Measurements from ENCODE around the gene CISH. TPM values are rescaled to one million over a fixed set of nuclear protein-coding genes. Genes with fewer than 3 reads are reported as not detected.

CISH gene
- total and polyA plus RNA-seq, 7 experiments from 2014 or later = 10.9 to 486 (median 47.5) TPM

DNA sequence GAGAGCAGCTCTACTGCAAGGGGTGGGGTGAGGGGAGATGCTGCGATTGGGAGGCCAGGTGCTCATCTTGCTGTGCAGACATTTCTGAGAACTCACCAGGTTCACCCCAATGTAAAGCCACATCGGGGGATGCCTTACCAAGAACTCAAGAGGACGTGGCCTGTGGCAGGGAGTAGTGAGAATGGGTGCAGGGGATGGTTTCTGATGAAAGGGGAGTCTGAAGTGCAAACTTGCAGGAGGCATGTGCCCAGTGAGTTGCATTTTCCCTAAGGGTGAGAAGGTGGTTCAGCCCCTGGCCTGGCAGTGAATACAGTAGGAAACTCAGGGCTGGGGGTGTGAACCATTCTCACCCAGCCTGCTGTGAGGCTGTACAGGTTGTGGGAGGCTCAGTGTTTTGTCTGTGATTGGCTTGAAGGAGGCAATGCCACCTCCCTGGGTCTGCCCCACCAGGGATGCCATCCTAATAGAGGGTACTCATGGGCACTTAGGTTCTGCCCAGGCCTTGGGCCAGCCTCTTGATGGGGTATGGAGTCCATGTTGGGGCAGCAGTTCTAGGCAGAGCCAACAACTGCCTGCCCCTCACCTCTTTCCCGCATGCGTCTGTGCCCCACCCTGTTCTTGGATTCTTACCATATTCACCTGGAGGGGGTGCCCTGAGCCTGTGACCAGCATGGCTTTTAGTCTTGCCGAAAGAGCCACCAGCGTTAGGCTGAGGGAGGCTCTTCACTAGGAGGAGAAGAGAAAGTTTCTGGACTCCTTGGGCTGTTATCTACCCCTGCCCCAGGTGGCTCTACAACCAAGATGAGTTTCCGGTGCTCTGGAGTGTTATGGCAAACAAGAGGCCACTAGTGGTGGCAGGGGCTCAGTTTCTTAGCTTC is 37.8 kb downstream of the CISH start:
- CTCF ChIA-PET = interaction anchor here (0.6 to 20.2 kb wide), 8 partner anchors 8 to 398 kb away, joined by 3 to 578 read pairs (median 14); partner anchors contain the start of genes CISH and MAPKAPK3
- intact Hi-C loops (cut with micrococcal nuclease) = loop anchor here in 1 of 2 donors (1.0 to 5.0 kb wide), 5 partner anchors 17 to 398 kb away; partner anchors contain the start of gene RASSF1

DNA sequence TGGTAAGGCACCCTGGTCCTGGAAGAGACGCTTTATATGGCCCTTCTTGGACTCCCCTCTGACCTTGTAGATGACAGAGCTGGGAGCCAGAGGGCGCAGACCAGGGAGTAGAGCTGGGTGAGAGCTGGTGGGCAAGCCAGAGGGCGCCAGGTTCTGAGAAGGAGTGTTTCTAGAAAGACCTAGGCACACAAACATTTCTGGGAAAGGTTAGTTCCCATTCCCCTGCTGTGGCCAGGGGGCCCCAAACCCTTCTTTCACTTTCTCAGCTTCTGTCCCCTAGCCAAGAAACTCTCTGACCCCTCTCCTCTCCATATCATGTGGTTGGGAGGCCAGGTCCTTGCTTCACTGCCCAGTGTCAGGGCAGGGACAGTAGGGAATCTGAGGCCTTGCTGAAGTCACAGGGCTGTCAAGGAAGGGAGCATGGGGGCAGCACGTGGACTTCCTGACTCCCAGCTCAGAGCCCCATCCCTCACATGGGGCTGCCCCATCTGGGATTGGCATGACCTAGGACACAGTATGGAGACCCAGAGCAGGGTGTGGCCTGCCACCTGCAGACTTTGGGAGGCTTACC is 38.7 kb downstream of the CISH start:
- POLR2A ChIA-PET = interaction anchor here (0.6 to 21.2 kb wide), 4 partner anchors 17 to 579 kb away, joined by 3 to 730 read pairs (median 66); partner anchors contain the start of genes CISH and MAPKAPK3

More for the DNA sequence above, 37.8 kb downstream of the CISH start:
- H3K36me3 ChIP-seq (ENCODE audit: control insufficient read depth in 2 of 3, insufficient read depth in 3 of 3, low read length in 3 of 3) = peaks cover 0 to 25% (median 4%) of the 10 kb centered on the region in 3 experiments
- H3K9me3 ChIP-seq (ENCODE audit: control insufficient read depth in 2 of 3, low read length in 3 of 3) = no peaks in the 10 kb centered on the region
- Mint-ChIP-seq H3K27me3 (no peaks in the 10 kb centered on the region), H3K36me3 (peaks cover 0 to 54% (median under 1%) of the 10 kb centered on the region in 5 donors), H3K9me3 (no peaks in the 10 kb centered on the region), H3K4me3 (peak overlapping the region; percentile 53 to 99 (median 72)), H3K4me1 (peaks cover 16 to 78% (median 57%) of the 10 kb centered on the region in 7 donors), H3K27ac (peak overlapping the region; percentile 65 to 93 (median 89))
- no peak overlapping the region for H3K4me3 ChIP-seq (ENCODE audit: low read length)
- peaks cover 56 to 65% of the 10 kb centered on the region in 2 donors for H3K4me1 ChIP-seq (ENCODE audit: control insufficient read depth in 2 of 2, insufficient read depth in 2 of 2, low read length in 2 of 2)
- POLR2A ChIA-PET = interaction anchor here (0.7 to 21.2 kb wide), 4 partner anchors 16 to 35 kb away, joined by 3 to 730 read pairs (median 104); partner anchors contain the start of genes CISH and MAPKAPK3
- DNase-seq (peak in 6 of 9 donors; percentile 20 to 76 (median 26)), ATAC-seq (no peak)
- no peaks in the 10 kb centered on the region for H3K27me3 ChIP-seq (ENCODE audit: control insufficient read depth in 2 of 2, insufficient read depth in 2 of 2, low read length in 2 of 2)
- H3K27ac ChIP-seq (ENCODE audit: low read depth, low read length) = peak overlapping the region; percentile 63

GRCh38 chr3:50572158-50572557 is 39.4 kb downstream of the CISH start:
- Mint-ChIP-seq H3K4me1 (peaks cover 22 to 79% (median 65%) of the 10 kb centered on the region in 7 donors), H3K9me3 (no peaks in the 10 kb centered on the region), H3K36me3 (peaks cover 0 to 42% (median 0%) of the 10 kb centered on the region in 5 donors), H3K4me3 (peak overlapping the region; percentile 51 to 99 (median 75)), H3K27ac (peak overlapping the region; percentile 75 to 94 (median 89)), H3K27me3 (no peaks in the 10 kb centered on the region)
- intact Hi-C loops (cut with micrococcal nuclease) = loop anchor here (1.0 to 5.0 kb wide), 9 partner anchors 19 to 813 kb away; partner anchors contain the start of genes MANF (in 1 of the 2) and RASSF1 (in 1 of the 2)
- ATAC-seq (peak; percentile 47), DNase-seq (peak; percentile 69 to 83 (median 79))
- Histone ChIP-seq H3K4me3 (ENCODE audit: low read length) (peak overlapping the region; percentile 15), H3K9me3 (ENCODE audit: control insufficient read depth in 2 of 3, low read length in 3 of 3) (no peaks in the 10 kb centered on the region), H3K27ac (ENCODE audit: low read depth, low read length) (peak overlapping the region; percentile 63), H3K36me3 (ENCODE audit: control insufficient read depth in 2 of 3, insufficient read depth in 3 of 3, low read length in 3 of 3) (peaks cover 0 to 9% (median 0%) of the 10 kb centered on the region in 3 experiments), H3K27me3 (ENCODE audit: control insufficient read depth in 2 of 2, insufficient read depth in 2 of 2, low read length in 2 of 2) (no peaks in the 10 kb centered on the region), H3K4me1 (ENCODE audit: control insufficient read depth in 2 of 2, insufficient read depth in 2 of 2, low read length in 2 of 2) (peaks cover 64 to 71% of the 10 kb centered on the region in 2 donors)
- CTCF ChIA-PET = interaction anchor here (0.7 to 20.2 kb wide), 8 partner anchors 10 to 399 kb away, joined by 3 to 578 read pairs (median 14); partner anchors contain the start of genes CISH and MAPKAPK3
- POLR2A ChIA-PET = interaction anchor here (1.0 to 21.2 kb wide), 4 partner anchors 9 to 55 kb away, joined by 3 to 730 read pairs (median 67); partner anchors contain the start of genes CISH and MAPKAPK3

More for the DNA sequence above, 38.7 kb downstream of the CISH start:
- CTCF ChIA-PET = interaction anchor here (0.5 to 20.2 kb wide), 10 partner anchors 9 to 398 kb away, joined by 3 to 578 read pairs (median 9); partner anchors contain the start of genes CISH and MAPKAPK3
- Mint-ChIP-seq H3K4me3 (peak overlapping the region in 9 of 10 donors; percentile 33 to 99 (median 75)), H3K27me3 (no peaks in the 10 kb centered on the region), H3K36me3 (peaks cover 0 to 49% (median 0%) of the 10 kb centered on the region in 5 donors), H3K9me3 (no peaks in the 10 kb centered on the region), H3K27ac (peak overlapping the region; percentile 65 to 93 (median 89)), H3K4me1 (peaks cover 18 to 78% (median 61%) of the 10 kb centered on the region in 7 donors)
- Histone ChIP-seq H3K4me1 (ENCODE audit: control insufficient read depth in 2 of 2, insufficient read depth in 2 of 2, low read length in 2 of 2) (peaks cover 61 to 67% of the 10 kb centered on the region in 2 donors), H3K27ac (ENCODE audit: low read depth, low read length) (peak overlapping the region; percentile 63), H3K27me3 (ENCODE audit: control insufficient read depth in 2 of 2, insufficient read depth in 2 of 2, low read length in 2 of 2) (no peaks in the 10 kb centered on the region), H3K9me3 (ENCODE audit: control insufficient read depth in 2 of 3, low read length in 3 of 3) (no peaks in the 10 kb centered on the region), H3K36me3 (ENCODE audit: control insufficient read depth in 2 of 3, insufficient read depth in 3 of 3, low read length in 3 of 3) (peaks cover 0 to 16% (median 2%) of the 10 kb centered on the region in 3 experiments), H3K4me3 (ENCODE audit: low read length) (peak overlapping the region; percentile 15)
- intact Hi-C loops (cut with micrococcal nuclease) = loop anchor here (1.0 to 5.0 kb wide), 10 partner anchors 18 to 812 kb away; partner anchors contain the start of genes MANF (in 1 of the 2) and RASSF1 (in 1 of the 2)
- ATAC-seq (no peak), DNase-seq (peak in 1 of 9 donors; percentile 52)

- ATAC-seq (no peak), DNase-seq (no peak)
- H3K4me1 ChIP-seq (ENCODE audit: control insufficient read depth in 2 of 2, insufficient read depth in 2 of 2, low read length in 2 of 2) = peaks cover 69 to 77% of the 10 kb centered on the region in 2 donors
- Mint-ChIP-seq H3K4me1 (peaks cover 25 to 83% (median 72%) of the 10 kb centered on the region in 7 donors), H3K36me3 (peaks cover 0 to 38% (median 0%) of the 10 kb centered on the region in 5 donors), H3K27ac (peak overlapping the region in 4 of 9 donors; percentile 91 to 98 (median 93)), H3K4me3 (peak overlapping the region in 7 of 10 donors; percentile 5 to 99 (median 75)), H3K9me3 (no peaks in the 10 kb centered on the region), H3K27me3 (no peaks in the 10 kb centered on the region)
- H3K4me3 ChIP-seq (ENCODE audit: low read length) = no peak overlapping the region
- intact Hi-C loops (cut with micrococcal nuclease) = loop anchor here in 1 of 2 donors (5.0 kb wide), 2 partner anchors 106 to 401 kb away; no protein-coding TSS in a partner anchor
- ChIA-PET CTCF (interaction anchor here (1.7 to 20.2 kb wide), 7 partner anchors 10 to 102 kb away, joined by 5 to 578 read pairs (median 15); partner anchors contain the start of genes CISH and MAPKAPK3), POLR2A (interaction anchor here (1.0 to 21.2 kb wide), 6 partner anchors 9 to 221 kb away, joined by 3 to 730 read pairs (median 12); partner anchors contain the start of genes CISH, CYB561D2, MAPKAPK3 and NPRL2)
- no peaks in the 10 kb centered on the region for H3K27me3 ChIP-seq (ENCODE audit: control insufficient read depth in 2 of 2, insufficient read depth in 2 of 2, low read length in 2 of 2)
- no peak overlapping the region for H3K27ac ChIP-seq (ENCODE audit: low read depth, low read length)
- no peaks in the 10 kb centered on the region for H3K9me3 ChIP-seq (ENCODE audit: control insufficient read depth in 2 of 3, low read length in 3 of 3)
- H3K36me3 ChIP-seq (ENCODE audit: control insufficient read depth in 2 of 3, insufficient read depth in 3 of 3, low read length in 3 of 3) = peaks cover 0 to 3% (median 0%) of the 10 kb centered on the region in 3 experiments
Measured at GRCh38 chr3:50571486-50571885, 40.1 kb downstream of the CISH start.

DNA sequence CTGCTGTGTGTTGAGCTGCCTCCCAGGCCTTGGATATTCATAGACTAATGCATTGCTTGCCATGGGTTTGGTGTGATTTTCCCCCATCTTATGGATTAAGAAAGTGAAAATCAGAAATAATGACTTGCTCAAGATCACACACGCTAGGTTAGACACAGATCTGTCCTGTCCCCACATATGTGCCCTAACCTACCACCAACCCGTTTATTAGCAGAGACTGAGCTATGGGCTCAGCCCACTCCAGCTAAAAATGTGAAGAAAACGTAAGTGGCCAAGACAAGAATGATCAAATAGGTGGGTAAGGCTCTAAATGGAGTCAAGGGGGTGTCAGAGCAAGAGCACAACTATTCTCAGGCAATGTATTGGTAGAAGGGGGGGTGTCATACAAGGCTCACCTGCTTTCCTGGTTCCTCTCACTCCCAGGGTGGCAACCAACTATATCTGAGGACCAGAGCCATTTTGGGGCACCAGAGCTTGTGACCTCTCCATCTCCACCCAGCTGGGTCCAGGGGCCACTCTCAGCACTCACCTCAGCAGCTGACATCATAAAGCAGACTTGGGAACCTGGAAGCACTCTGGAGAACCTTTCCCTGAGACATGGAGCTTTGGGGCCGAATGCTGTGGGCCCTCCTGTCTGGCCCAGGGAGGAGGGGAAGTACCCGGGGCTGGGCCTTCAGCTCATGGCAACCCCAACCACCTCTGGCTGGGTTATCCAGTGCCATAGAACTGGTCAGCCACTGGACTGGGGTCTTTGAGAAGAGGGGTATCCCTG is 40.9 kb downstream of the CISH start:
- Mint-ChIP-seq H3K4me1 (peaks cover 29 to 82% (median 75%) of the 10 kb centered on the region in 7 donors), H3K27me3 (no peaks in the 10 kb centered on the region), H3K27ac (peak overlapping the region; percentile 88 to 98 (median 92)), H3K9me3 (no peaks in the 10 kb centered on the region), H3K4me3 (peak overlapping the region; percentile 86 to 99 (median 96)), H3K36me3 (peaks cover 0 to 31% (median 0%) of the 10 kb centered on the region in 5 donors)
- peaks cover 0 to 3% (median 0%) of the 10 kb centered on the region in 3 experiments for H3K36me3 ChIP-seq (ENCODE audit: control insufficient read depth in 2 of 3, insufficient read depth in 3 of 3, low read length in 3 of 3)
- H3K4me1 ChIP-seq (ENCODE audit: control insufficient read depth in 2 of 2, insufficient read depth in 2 of 2, low read length in 2 of 2) = peaks cover 64 to 72% of the 10 kb centered on the region in 2 donors
- H3K4me3 ChIP-seq (ENCODE audit: low read length) = no peak overlapping the region
- peak overlapping the region; percentile 84 for H3K27ac ChIP-seq (ENCODE audit: low read depth, low read length)
- POLR2A ChIA-PET = interaction anchor here (1.1 to 21.2 kb wide), 7 partner anchors 10 to 234 kb away, joined by 3 to 730 read pairs (median 18); partner anchors contain the start of genes CISH, CYB561D2, MAPKAPK3 and NPRL2
- intact Hi-C loops (cut with micrococcal nuclease) = loop anchor here in 1 of 2 donors (5.0 kb wide), 2 partner anchors 107 to 402 kb away; no protein-coding TSS in a partner anchor
- ATAC-seq (no peak), DNase-seq (no peak)
- CTCF ChIA-PET = interaction anchor here (0.6 to 20.2 kb wide), 10 partner anchors 11 to 928 kb away, joined by 3 to 578 read pairs (median 8); partner anchors contain the start of genes CISH and MAPKAPK3
- H3K9me3 ChIP-seq (ENCODE audit: control insufficient read depth in 2 of 3, low read length in 3 of 3) = no peaks in the 10 kb centered on the region
- H3K27me3 ChIP-seq (ENCODE audit: control insufficient read depth in 2 of 2, insufficient read depth in 2 of 2, low read length in 2 of 2) = no peaks in the 10 kb centered on the region

Measured in naive thymus-derived CD4-positive, alpha-beta T cell (primary cell).